Measurements from ENCODE around the gene SMOC1.

SMOC1 gene

DNA sequence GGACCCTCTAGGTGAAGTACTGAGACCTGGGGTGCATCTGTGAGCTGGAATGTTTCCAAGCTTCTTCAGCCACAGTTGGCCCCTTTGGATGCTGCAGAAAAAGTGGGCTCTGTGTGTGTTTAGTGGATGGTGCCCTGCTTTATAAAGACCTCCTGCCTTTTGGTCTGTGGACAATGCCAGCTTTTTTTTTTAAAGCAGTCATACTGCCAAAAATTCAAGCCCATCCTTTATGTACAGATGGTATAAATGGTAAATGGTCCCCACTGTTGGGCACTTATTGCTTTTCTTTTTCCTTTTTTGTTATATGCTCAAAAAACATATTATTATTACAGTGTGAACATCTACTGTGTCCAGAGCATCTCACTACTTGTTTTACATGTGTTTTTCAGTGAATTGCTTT is 81.1 kb downstream of the SMOC1 start:
- Histone ChIP-seq H3K4ac (ENCODE audit: low read depth in 1 of 2, low read length in 2 of 2) (no peak overlapping the region), H3K4me1 (ENCODE audit: control insufficient read depth, insufficient read depth, low read depth, low read length) (peaks cover 3% of the 10 kb centered on the region), H2AFZ (ENCODE audit: low read depth, low read length) (no peak overlapping the region), H3K36me3 (ENCODE audit: control insufficient read depth in 1 of 2, insufficient read depth in 2 of 2, low read depth in 1 of 2, low read length in 2 of 2) (no peaks in the 10 kb centered on the region), H4K8ac (ENCODE audit: low read length) (no peak overlapping the region), H3K4me3 (ENCODE audit: insufficient read depth in 1 of 2, low read depth in 1 of 2, low read length in 2 of 2) (no peak overlapping the region), H4K91ac (ENCODE audit: low read length) (no peak overlapping the region), H3K23ac (ENCODE audit: low read length in 2 of 2) (no peak overlapping the region), H3K14ac (ENCODE audit: low read length in 2 of 2) (no peak overlapping the region), H2BK15ac (ENCODE audit: low read depth, poor library complexity, severe bottlenecking) (no peak overlapping the region), H2BK120ac (ENCODE audit: low read depth, low read length) (no peak overlapping the region), H2AK5ac (ENCODE audit: low read length, severe bottlenecking) (no peak overlapping the region), H3K18ac (ENCODE audit: low read depth in 1 of 2, low read length in 2 of 2) (no peak overlapping the region), H3K27me3 (ENCODE audit: control insufficient read depth in 1 of 2, insufficient read depth in 1 of 2, low read length in 2 of 2) (no peaks in the 10 kb centered on the region), H3K79me1 (replicated peaks; ENCODE audit: low read length, poor library complexity, severe bottlenecking) (peaks cover 4% of the 10 kb centered on the region), H3K9me3 (ENCODE audit: control insufficient read depth, low read length) (no peaks in the 10 kb centered on the region), H3K27ac (ENCODE audit: low read length, poor library complexity, severe bottlenecking) (no peak overlapping the region), H3K4me2 (ENCODE audit: low read length, poor library complexity, severe bottlenecking) (no peak overlapping the region), H3K9ac (ENCODE audit: low read length) (no peak overlapping the region), H2BK5ac (ENCODE audit: low read depth, low read length, poor library complexity, severe bottlenecking) (no peak overlapping the region), H2BK12ac (ENCODE audit: low read length in 2 of 2) (no peak overlapping the region)
- no peak for DNase-seq

GRCh38 chr14:69963966-69964365 is 84.8 kb downstream of the SMOC1 start:
- no peak overlapping the region for H2AK5ac ChIP-seq (ENCODE audit: low read length, severe bottlenecking)
- no peak overlapping the region for H3K14ac ChIP-seq (ENCODE audit: low read length in 2 of 2)
- no peaks in the 10 kb centered on the region for H3K36me3 ChIP-seq (ENCODE audit: control insufficient read depth in 1 of 2, insufficient read depth in 2 of 2, low read depth in 1 of 2, low read length in 2 of 2)
- no peak for DNase-seq
- no peak overlapping the region for H2BK15ac ChIP-seq (ENCODE audit: low read depth, poor library complexity, severe bottlenecking)
- H3K18ac ChIP-seq (ENCODE audit: low read depth in 1 of 2, low read length in 2 of 2), result no peak overlapping the region
- peaks cover 3% of the 10 kb centered on the region for H3K4me1 ChIP-seq (ENCODE audit: control insufficient read depth, insufficient read depth, low read depth, low read length)
- no peak overlapping the region for H3K23ac ChIP-seq (ENCODE audit: low read length in 2 of 2)
- H2BK12ac ChIP-seq (ENCODE audit: low read length in 2 of 2), result no peak overlapping the region
- no peak overlapping the region for H3K4me3 ChIP-seq (ENCODE audit: insufficient read depth in 1 of 2, low read depth in 1 of 2, low read length in 2 of 2)
- H3K27me3 ChIP-seq (ENCODE audit: control insufficient read depth in 1 of 2, insufficient read depth in 1 of 2, low read length in 2 of 2), result no peaks in the 10 kb centered on the region
- H2BK5ac ChIP-seq (ENCODE audit: low read depth, low read length, poor library complexity, severe bottlenecking), result no peak overlapping the region
- H3K9ac ChIP-seq (ENCODE audit: low read length), result no peak overlapping the region
- H4K91ac ChIP-seq (ENCODE audit: low read length), result no peak overlapping the region
- no peaks in the 10 kb centered on the region for H3K9me3 ChIP-seq (ENCODE audit: control insufficient read depth, low read length)
- H2AFZ ChIP-seq (ENCODE audit: low read depth, low read length), result no peak overlapping the region
- no peak overlapping the region for H2BK120ac ChIP-seq (ENCODE audit: low read depth, low read length)
- no peak overlapping the region for H3K4ac ChIP-seq (ENCODE audit: low read depth in 1 of 2, low read length in 2 of 2)
- H3K27ac ChIP-seq (ENCODE audit: low read length, poor library complexity, severe bottlenecking), result no peak overlapping the region
- H4K8ac ChIP-seq (ENCODE audit: low read length), result no peak overlapping the region
- H3K79me1 ChIP-seq (replicated peaks; ENCODE audit: low read length, poor library complexity, severe bottlenecking), result peaks cover 5% of the 10 kb centered on the region
- 86% methylated on average over 3 of the region's 4 CpGs for WGBS
- no peak overlapping the region for H3K4me2 ChIP-seq (ENCODE audit: low read length, poor library complexity, severe bottlenecking)

- no peak overlapping the region for H3K18ac ChIP-seq (ENCODE audit: low read depth in 1 of 2, low read length in 2 of 2)
- no peak overlapping the region for H3K4me3 ChIP-seq (ENCODE audit: insufficient read depth in 1 of 2, low read depth in 1 of 2, low read length in 2 of 2)
- no peak overlapping the region for H2BK5ac ChIP-seq (ENCODE audit: low read depth, low read length, poor library complexity, severe bottlenecking)
- H3K14ac ChIP-seq (ENCODE audit: low read length in 2 of 2), result no peak overlapping the region
- no peak overlapping the region for H2BK12ac ChIP-seq (ENCODE audit: low read length in 2 of 2)
- no peak overlapping the region for H3K23ac ChIP-seq (ENCODE audit: low read length in 2 of 2)
- H3K36me3 ChIP-seq (ENCODE audit: control insufficient read depth in 1 of 2, insufficient read depth in 2 of 2, low read depth in 1 of 2, low read length in 2 of 2), result no peaks in the 10 kb centered on the region
- no peak overlapping the region for H3K4ac ChIP-seq (ENCODE audit: low read depth in 1 of 2, low read length in 2 of 2)
- H3K27ac ChIP-seq (ENCODE audit: low read length, poor library complexity, severe bottlenecking), result no peak overlapping the region
- H3K4me1 ChIP-seq (ENCODE audit: control insufficient read depth, insufficient read depth, low read depth, low read length), result peaks cover 3% of the 10 kb centered on the region
- no peak overlapping the region for H2BK120ac ChIP-seq (ENCODE audit: low read depth, low read length)
- H4K8ac ChIP-seq (ENCODE audit: low read length), result no peak overlapping the region
- H4K91ac ChIP-seq (ENCODE audit: low read length), result no peak overlapping the region
- no peak overlapping the region for H2BK15ac ChIP-seq (ENCODE audit: low read depth, poor library complexity, severe bottlenecking)
- H3K4me2 ChIP-seq (ENCODE audit: low read length, poor library complexity, severe bottlenecking), result no peak overlapping the region
- no peak for DNase-seq
- H2AFZ ChIP-seq (ENCODE audit: low read depth, low read length), result no peak overlapping the region
- 92% methylated on average over 4 of the region's 4 CpGs for WGBS
- no peak overlapping the region for H2AK5ac ChIP-seq (ENCODE audit: low read length, severe bottlenecking)
- no peaks in the 10 kb centered on the region for H3K9me3 ChIP-seq (ENCODE audit: control insufficient read depth, low read length)
- H3K27me3 ChIP-seq (ENCODE audit: control insufficient read depth in 1 of 2, insufficient read depth in 1 of 2, low read length in 2 of 2), result no peaks in the 10 kb centered on the region
- peaks cover 5% of the 10 kb centered on the region for H3K79me1 ChIP-seq (replicated peaks; ENCODE audit: low read length, poor library complexity, severe bottlenecking)
- no peak overlapping the region for H3K9ac ChIP-seq (ENCODE audit: low read length)
Measured at GRCh38 chr14:69964841-69965240, 85.6 kb downstream of the SMOC1 start.

- Histone ChIP-seq H2AFZ (ENCODE audit: low read depth, low read length) (no peak overlapping the region), H2AK5ac (ENCODE audit: low read length, severe bottlenecking) (no peak overlapping the region), H3K79me1 (replicated peaks; ENCODE audit: low read length, poor library complexity, severe bottlenecking) (peaks cover 1% of the 10 kb centered on the region), H4K8ac (ENCODE audit: low read length) (no peak overlapping the region), H3K4me3 (ENCODE audit: insufficient read depth in 1 of 2, low read depth in 1 of 2, low read length in 2 of 2) (no peak overlapping the region), H3K27ac (ENCODE audit: low read length, poor library complexity, severe bottlenecking) (no peak overlapping the region), H2BK15ac (ENCODE audit: low read depth, poor library complexity, severe bottlenecking) (no peak overlapping the region), H4K91ac (ENCODE audit: low read length) (no peak overlapping the region), H3K36me3 (ENCODE audit: control insufficient read depth in 1 of 2, insufficient read depth in 2 of 2, low read depth in 1 of 2, low read length in 2 of 2) (peaks cover 0 to 8% of the 10 kb centered on the region in 2 experiments), H3K4me2 (ENCODE audit: low read length, poor library complexity, severe bottlenecking) (no peak overlapping the region), H2BK12ac (ENCODE audit: low read length in 2 of 2) (no peak overlapping the region), H3K4ac (ENCODE audit: low read depth in 1 of 2, low read length in 2 of 2) (no peak overlapping the region), H2BK5ac (ENCODE audit: low read depth, low read length, poor library complexity, severe bottlenecking) (no peak overlapping the region), H3K23ac (ENCODE audit: low read length in 2 of 2) (no peak overlapping the region), H3K14ac (ENCODE audit: low read length in 2 of 2) (no peak overlapping the region), H3K9ac (ENCODE audit: low read length) (no peak overlapping the region), H2BK120ac (ENCODE audit: low read depth, low read length) (no peak overlapping the region), H3K4me1 (ENCODE audit: control insufficient read depth, insufficient read depth, low read depth, low read length) (peaks cover 3% of the 10 kb centered on the region), H3K18ac (ENCODE audit: low read depth in 1 of 2, low read length in 2 of 2) (no peak overlapping the region), H3K27me3 (ENCODE audit: control insufficient read depth in 1 of 2, insufficient read depth in 1 of 2, low read length in 2 of 2) (no peaks in the 10 kb centered on the region), H3K9me3 (ENCODE audit: control insufficient read depth, low read length) (no peaks in the 10 kb centered on the region)
- 68% methylated on average over 2 of the region's 2 CpGs for WGBS
- DNase-seq, result no peak
Measured at GRCh38 chr14:69968132-69968531, 88.9 kb downstream of the SMOC1 start.

Measured in mesenchymal stem cell (in vitro differentiated cells and primary cell).